CD8-positive, alpha-beta memory T cell (primary cell): ENCODE measurements around the gene RALGDS. TPM values are rescaled to one million over a fixed set of nuclear protein-coding genes. Genes with fewer than 3 reads are reported as not detected.

Source experiments
- CTCF ChIA-PET: fragments of 350-600 bp; sonication (Branson Sonifier 250); formaldehyde crosslinking; loops from one replicate; lab custom pipeline; 2021; ENCODE audit warnings: antibody characterized with exemption; lab: Charles Lee
- POLR2A ChIA-PET: fragments of 350-600 bp; sonication (Branson Sonifier 250); formaldehyde crosslinking; loops from one replicate; lab custom pipeline; 2021; ENCODE audit warnings: antibody characterized with exemption; lab: Charles Lee
- DNase-seq, 5 donors: peaks; one replicate each; pipeline versions ENCODE4 v3.0.0 to v3.0.0-alpha.2; 2020 to 2022; ENCODE audit warnings: mixed read lengths in 1 of 5
- H3K27ac ChIP-seq: one replicate; pipeline ENCODE4 v1.7.0; 2013; ENCODE audit warnings: low read depth, mild to moderate bottlenecking, low read length, moderate library complexity
- H3K27me3 ChIP-seq: 2 replicates; pipeline ENCODE4 v1.7.0; 2013; ENCODE audit warnings: low read length, mild to moderate bottlenecking; ENCODE audit not compliant: insufficient read depth, poor library complexity, severe bottlenecking
- H3K36me3 ChIP-seq: 2 replicates; pipeline ENCODE4 v1.7.0; 2013; ENCODE audit warnings: mild to moderate bottlenecking, low read length, moderate library complexity; ENCODE audit not compliant: insufficient read depth
- H3K4me1 ChIP-seq: 2 replicates; pipeline ENCODE4 v1.7.0; 2013; ENCODE audit warnings: mild to moderate bottlenecking, low read length, moderate library complexity; ENCODE audit not compliant: insufficient read depth
- H3K4me3 ChIP-seq: 2 replicates; pipeline ENCODE4 v1.7.0; 2013; ENCODE audit warnings: mild to moderate bottlenecking, low read length
- H3K9me3 ChIP-seq: 2 replicates; pipeline ENCODE4 v1.7.0; 2013; ENCODE audit warnings: mild to moderate bottlenecking, low read length
- H3K27ac Mint-ChIP-seq, 8 donors: one replicate each; pipeline ENCODE4 v1.8.0; 2020 to 2021; ENCODE audit warnings: mixed read lengths in 8 of 8, mild to moderate bottlenecking in 6 of 8, inconsistent platforms in 3 of 8, moderate library complexity in 3 of 8
- H3K27me3 Mint-ChIP-seq, 2 donors: one replicate each; pipeline ENCODE4 v1.8.0; 2020 to 2021; ENCODE audit warnings: mixed read lengths in 2 of 2, mild to moderate bottlenecking in 1 of 2, moderate library complexity in 1 of 2
- H3K36me3 Mint-ChIP-seq, 3 donors: one replicate each; pipeline ENCODE4 v1.8.0; 2020 to 2021; ENCODE audit warnings: mixed read lengths in 3 of 3, inconsistent platforms in 1 of 3, mild to moderate bottlenecking in 1 of 3
- H3K4me1 Mint-ChIP-seq, 3 donors: one replicate each; pipeline ENCODE4 v1.8.0; 2020 to 2021; ENCODE audit warnings: mixed read lengths in 3 of 3, inconsistent platforms in 1 of 3, mild to moderate bottlenecking in 1 of 3
- H3K4me3 Mint-ChIP-seq, 7 donors: one replicate each; pipeline ENCODE4 v1.8.0; 2020 to 2021; ENCODE audit warnings: mixed read lengths in 7 of 7, mild to moderate bottlenecking in 6 of 7, moderate library complexity in 4 of 7, inconsistent platforms in 2 of 7
- H3K9me3 Mint-ChIP-seq, 5 donors: one replicate each; pipeline ENCODE4 v1.8.0; 2020 to 2022; ENCODE audit warnings: mixed read lengths in 5 of 5, mild to moderate bottlenecking in 3 of 5, moderate library complexity in 2 of 5, inconsistent platforms in 1 of 5
- polyA plus RNA-seq: library from polyadenylated mRNA; unstranded; fragments of 300-500 nt; fragmentation: Illumina TruSeq; gene quantifications from one replicate; pipeline ENCODE4 v1.2.3, GENCODE V29; 2021
- total RNA-seq, 2 experiments: library from RNA; stranded (reverse); gene quantifications; one replicate each; pipeline ENCODE4 v1.2.3, GENCODE V29; 2021

Gene RALGDS
- total and polyA plus RNA-seq, 3 experiments from 2014 or later: 59.1 to 78.0 (median 67.8) TPM

DNA sequence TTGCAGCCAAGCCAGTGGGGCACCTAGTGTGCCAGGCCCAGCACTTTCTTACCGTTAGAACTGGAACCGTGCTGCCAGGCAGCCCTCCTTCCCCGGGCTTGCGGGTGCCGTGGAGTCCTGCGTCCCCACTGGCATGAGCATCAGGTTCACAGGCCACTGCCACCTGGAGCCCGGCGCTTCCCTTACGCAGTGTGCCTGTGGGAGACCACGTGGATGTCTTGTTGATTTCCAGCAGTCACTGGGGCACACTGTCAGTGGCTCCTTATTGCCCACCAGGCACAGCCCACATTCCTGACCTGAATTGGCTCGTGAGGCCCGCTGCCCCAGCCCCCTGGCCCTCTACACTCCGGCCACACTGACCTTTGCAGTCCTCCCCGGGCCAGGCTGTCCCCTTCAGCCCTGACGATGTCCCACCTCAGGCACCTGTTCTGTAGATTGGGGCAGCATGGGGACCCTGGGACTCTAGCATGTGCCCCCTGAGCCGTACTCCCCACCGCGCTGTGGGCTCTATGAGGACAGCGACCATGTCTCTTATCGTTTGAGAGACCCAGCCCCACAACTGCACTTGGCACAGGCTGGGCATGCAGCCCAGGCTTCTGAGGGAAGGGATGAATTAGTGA is 69.6 kb downstream of the RALGDS start:
- Mint-ChIP-seq H3K27me3 (no peaks in the 10 kb centered on the region), H3K27ac (no peak overlapping the region), H3K9me3 (no peaks in the 10 kb centered on the region), H3K36me3 (peaks cover 4 to 81% (median 23%) of the 10 kb centered on the region in 3 donors), H3K4me1 (no peaks in the 10 kb centered on the region), H3K4me3 (no peak overlapping the region)
- Histone ChIP-seq H3K27ac (no peak overlapping the region), H3K4me3 (no peak overlapping the region), H3K4me1 (no peaks in the 10 kb centered on the region), H3K36me3 (peaks cover 13% of the 10 kb centered on the region), H3K27me3 (no peaks in the 10 kb centered on the region), H3K9me3 (no peaks in the 10 kb centered on the region)
- ChIA-PET CTCF (interaction anchor here (1.5 to 2.4 kb wide), 2 partner anchors 29 to 93 kb away, joined by 3 to 11 read pairs; no protein-coding TSS in a partner anchor), POLR2A (no interaction called here)
- DNase-seq: no peak

DNA sequence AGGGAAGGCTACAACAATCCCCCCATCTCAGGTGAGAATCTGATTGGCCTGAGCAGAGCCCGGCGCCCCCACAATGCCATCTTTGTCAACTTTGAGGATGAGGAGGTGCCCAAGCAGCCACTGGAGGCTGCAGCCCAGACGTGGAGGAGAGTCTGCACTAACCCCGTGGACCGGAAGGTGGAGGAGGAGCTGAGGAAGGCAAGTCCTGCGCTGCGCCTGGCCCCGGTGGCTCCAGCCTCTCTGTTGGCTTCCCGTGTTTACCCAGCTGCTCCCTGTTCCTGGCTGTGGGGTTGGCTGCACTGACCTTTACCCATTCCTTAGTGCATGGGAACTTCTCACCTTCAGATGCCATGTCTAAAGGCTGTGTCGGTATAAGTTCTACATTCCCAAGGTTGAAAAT is 70.3 kb downstream of the RALGDS start:
- no peak for DNase-seq
- Histone ChIP-seq H3K4me3 (no peak overlapping the region), H3K36me3 (peaks cover 14% of the 10 kb centered on the region), H3K27ac (no peak overlapping the region), H3K9me3 (no peaks in the 10 kb centered on the region), H3K4me1 (no peaks in the 10 kb centered on the region), H3K27me3 (no peaks in the 10 kb centered on the region)
- ChIA-PET CTCF (interaction anchor here (1.5 to 2.4 kb wide), 2 partner anchors 29 to 94 kb away, joined by 3 to 11 read pairs; no protein-coding TSS in a partner anchor), POLR2A (no interaction called here)
- no peak overlapping the region for H3K4me3 Mint-ChIP-seq
- H3K27me3 Mint-ChIP-seq: peaks cover 0 to 1% of the 10 kb centered on the region in 2 donors
- peak overlapping the region in 2 of 8 donors; percentile 42 to 78 for H3K27ac Mint-ChIP-seq
- no peaks in the 10 kb centered on the region for H3K4me1 Mint-ChIP-seq
- H3K36me3 Mint-ChIP-seq: peaks cover 4 to 81% (median 24%) of the 10 kb centered on the region in 3 donors
- H3K9me3 Mint-ChIP-seq: no peaks in the 10 kb centered on the region

DNA sequence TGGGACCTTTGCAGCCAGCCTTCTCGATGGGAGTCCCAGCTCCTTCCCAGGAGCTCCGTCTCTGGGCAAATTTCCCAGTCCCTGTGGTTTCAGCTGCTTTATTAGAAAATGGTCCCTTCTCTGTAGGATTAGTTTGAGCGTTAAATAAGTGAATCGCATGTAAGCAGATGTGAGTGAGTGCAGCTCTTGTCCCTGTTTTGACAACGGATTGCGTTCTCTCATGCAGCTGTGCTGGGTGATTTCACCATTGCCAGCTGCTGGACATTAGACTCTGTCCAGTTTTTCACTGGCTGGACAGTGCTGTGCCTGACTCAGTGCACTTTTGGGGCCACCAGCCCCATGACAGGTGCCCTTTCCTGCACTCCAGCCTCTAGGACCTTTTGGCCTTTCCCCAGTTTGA is 70.9 kb downstream of the RALGDS start:
- ChIA-PET CTCF (interaction anchor here (0.9 to 2.4 kb wide), 3 partner anchors 28 to 98 kb away, joined by 3 to 11 read pairs (median 3); no protein-coding TSS in a partner anchor), POLR2A (no interaction called here)
- no peak overlapping the region for H3K4me3 Mint-ChIP-seq
- Histone ChIP-seq H3K4me3 (no peak overlapping the region), H3K27me3 (no peaks in the 10 kb centered on the region), H3K9me3 (no peaks in the 10 kb centered on the region), H3K36me3 (peaks cover 15% of the 10 kb centered on the region), H3K27ac (no peak overlapping the region), H3K4me1 (no peaks in the 10 kb centered on the region)
- no peaks in the 10 kb centered on the region for H3K4me1 Mint-ChIP-seq
- H3K9me3 Mint-ChIP-seq: no peaks in the 10 kb centered on the region
- no peak overlapping the region for H3K27ac Mint-ChIP-seq
- H3K36me3 Mint-ChIP-seq: peaks cover 4 to 80% (median 24%) of the 10 kb centered on the region in 3 donors
- peaks cover 0 to 1% of the 10 kb centered on the region in 2 donors for H3K27me3 Mint-ChIP-seq
- no peak for DNase-seq

DNA sequence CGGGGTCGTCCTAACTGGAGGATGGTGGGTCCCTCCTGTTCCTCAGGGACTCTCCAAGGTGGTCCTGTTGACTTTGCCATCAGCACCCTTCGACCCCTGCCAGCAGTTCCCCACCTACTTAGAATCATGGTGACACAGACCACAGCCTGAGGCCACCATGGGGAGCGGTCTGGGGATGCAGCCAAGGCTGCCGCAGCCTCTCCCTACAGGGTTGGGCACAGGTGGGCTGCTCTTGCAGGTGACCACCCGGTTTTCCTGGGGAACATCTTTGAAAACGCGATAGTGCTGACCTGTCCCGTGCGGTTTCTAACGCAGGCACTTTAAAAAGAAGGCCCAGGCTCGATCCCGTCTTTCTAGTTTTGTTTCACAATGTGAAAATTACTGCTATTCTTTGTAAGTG is 72.0 kb downstream of the RALGDS start:
- POLR2A ChIA-PET: no interaction called here
- CTCF ChIA-PET: interaction anchor here (0.6 to 1.5 kb wide), 5 partner anchors 16 to 99 kb away, joined by 3 to 7 read pairs (median 4); partner anchors contain the start of gene GTF3C5
- Histone ChIP-seq H3K27ac (no peak overlapping the region), H3K36me3 (peaks cover 21% of the 10 kb centered on the region), H3K9me3 (no peaks in the 10 kb centered on the region), H3K4me1 (no peaks in the 10 kb centered on the region), H3K4me3 (no peak overlapping the region), H3K27me3 (no peaks in the 10 kb centered on the region)
- DNase-seq: no peak
- peaks cover 0 to 1% of the 10 kb centered on the region in 2 donors for H3K27me3 Mint-ChIP-seq
- H3K27ac Mint-ChIP-seq: peak overlapping the region in 1 of 8 donors; percentile 51
- H3K9me3 Mint-ChIP-seq: no peaks in the 10 kb centered on the region
- H3K36me3 Mint-ChIP-seq: peaks cover 3 to 80% (median 27%) of the 10 kb centered on the region in 3 donors
- H3K4me3 Mint-ChIP-seq: no peak overlapping the region
- H3K4me1 Mint-ChIP-seq: no peaks in the 10 kb centered on the region

DNA sequence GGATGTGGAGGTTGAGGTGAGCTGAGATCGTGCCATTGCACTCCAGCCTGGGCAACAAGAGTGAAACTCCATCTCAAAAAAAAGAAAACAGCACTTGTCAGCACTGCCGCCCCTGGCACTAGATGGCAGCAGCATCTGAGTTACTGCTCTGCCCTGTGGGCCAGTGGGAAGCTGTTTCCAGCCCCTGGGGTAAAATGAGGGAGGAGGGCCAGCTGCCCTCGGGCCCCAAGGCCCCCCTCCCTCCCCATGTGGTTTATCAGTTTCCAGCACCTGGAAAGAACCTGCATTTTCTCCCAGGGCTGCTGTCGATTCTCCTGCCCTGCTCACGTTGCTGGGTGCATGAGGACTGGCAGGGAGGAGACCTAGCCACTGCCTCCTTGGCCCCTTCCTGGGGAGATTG is 72.4 kb downstream of the RALGDS start:
- Mint-ChIP-seq H3K27me3 (peaks cover 0 to 1% of the 10 kb centered on the region in 2 donors), H3K36me3 (peaks cover 0 to 78% (median 22%) of the 10 kb centered on the region in 3 donors), H3K4me1 (no peaks in the 10 kb centered on the region), H3K27ac (no peak overlapping the region), H3K4me3 (no peak overlapping the region), H3K9me3 (no peaks in the 10 kb centered on the region)
- H3K27me3 ChIP-seq: no peaks in the 10 kb centered on the region
- POLR2A ChIA-PET: no interaction called here
- H3K27ac ChIP-seq: no peak overlapping the region
- no peak overlapping the region for H3K4me3 ChIP-seq
- no peaks in the 10 kb centered on the region for H3K9me3 ChIP-seq
- H3K4me1 ChIP-seq: no peaks in the 10 kb centered on the region
- H3K36me3 ChIP-seq: peaks cover 25% of the 10 kb centered on the region
- DNase-seq: peak in 2 of 5 donors; percentile 13 to 58
- CTCF ChIA-PET: interaction anchor here (0.6 to 1.5 kb wide), 5 partner anchors 15 to 99 kb away, joined by 3 to 7 read pairs (median 4); partner anchors contain the start of gene GTF3C5

Other genes starting within 250 kb of the RALGDS start
- not detected for gene AK8, start 243.0 kb downstream of the RALGDS start, total RNA-seq
- not detected for gene AK8, start 243.0 kb downstream of the RALGDS start, polyA plus RNA-seq
- gene SPACA9, start 242.3 kb downstream of the RALGDS start, total RNA-seq: 1 to 10 TPM; 2.6 to 2.8 TPM
- gene SPACA9, start 242.3 kb downstream of the RALGDS start, polyA plus RNA-seq: 1.4 TPM
- gene TSC1, start 176.6 kb downstream of the RALGDS start, total RNA-seq: 10 to 100 TPM; 33.9 to 37.1 TPM
- gene TSC1, start 176.6 kb downstream of the RALGDS start, polyA plus RNA-seq: 12.6 TPM
- gene GFI1B, start 142.5 kb downstream of the RALGDS start, total RNA-seq: not detected
- not detected for gene GFI1B, start 142.5 kb downstream of the RALGDS start, polyA plus RNA-seq
- 10 to 100 TPM; 87.8 to 91.8 TPM for gene GTF3C5, start 90.2 kb downstream of the RALGDS start, total RNA-seq
- gene GTF3C5, start 90.2 kb downstream of the RALGDS start, polyA plus RNA-seq: 38.5 TPM
- gene CEL, start 59.3 kb downstream of the RALGDS start, total RNA-seq: 1 to 10 TPM; 1.1 to 1.2 TPM
- not detected for gene CEL, start 59.3 kb downstream of the RALGDS start, polyA plus RNA-seq
- 1 to 10 TPM; 1.8 to 2.6 TPM for gene GBGT1, start 42.7 kb upstream of the RALGDS start, total RNA-seq
- not detected for gene GBGT1, start 42.7 kb upstream of the RALGDS start, polyA plus RNA-seq
- gene OBP2B, start 88.0 kb upstream of the RALGDS start, total RNA-seq: not detected
- not detected for gene OBP2B, start 88.0 kb upstream of the RALGDS start, polyA plus RNA-seq
- gene ABO, start 154.0 kb upstream of the RALGDS start, total RNA-seq: not detected
- not detected for gene ABO, start 154.0 kb upstream of the RALGDS start, polyA plus RNA-seq
- 10 to 100 TPM; 30.9 to 32.0 TPM for gene SURF6, start 214.9 kb upstream of the RALGDS start, total RNA-seq
- 15.1 TPM for gene SURF6, start 214.9 kb upstream of the RALGDS start, polyA plus RNA-seq
- gene MED22, start 226.9 kb upstream of the RALGDS start, total RNA-seq: 10 to 100 TPM; 43.3 to 46.3 TPM
- gene MED22, start 226.9 kb upstream of the RALGDS start, polyA plus RNA-seq: 19.0 TPM
- gene RPL7A, start 227.0 kb upstream of the RALGDS start, total RNA-seq: 1,000 to 10,000 TPM; 3,139 to 3,155 TPM
- gene RPL7A, start 227.0 kb upstream of the RALGDS start, polyA plus RNA-seq: 1,038 TPM
- 10 to 100 TPM; 35.9 to 37.8 TPM for gene SURF1, start 235.2 kb upstream of the RALGDS start, total RNA-seq
- gene SURF1, start 235.2 kb upstream of the RALGDS start, polyA plus RNA-seq: 110 TPM
- gene SURF2, start 235.3 kb upstream of the RALGDS start, total RNA-seq: 10 to 100 TPM; 34.9 to 35.2 TPM
- gene SURF2, start 235.3 kb upstream of the RALGDS start, polyA plus RNA-seq: 46.6 TPM